HL-60 (cell line): ENCODE data around the gene RELN.

Experiments used
- POLR2AphosphoS5 ChIP-seq: IDR thresholded peaks from 2 replicates; pipeline ENCODE4 v1.6.1; 2012; ENCODE audit warnings: low read depth
- TF ChIP-seq, protein P1 (sequence below): IDR thresholded peaks from one replicate; pipeline ENCODE4 v1.5.1; 2011; ENCODE audit warnings: low read length, control low read depth, inconsistent platforms; ENCODE audit not compliant: insufficient read depth
- TF ChIP-seq, protein P2 (sequence below): IDR thresholded peaks from 2 replicates; pipeline ENCODE4 v1.6.1; 2012; ENCODE audit warnings: low read depth; ENCODE audit not compliant: insufficient replicate concordance

GRCh38 chr7:103871473-103871872, 118.0 kb downstream of the RELN start:
- TF ChIP-seq, protein P1, sequence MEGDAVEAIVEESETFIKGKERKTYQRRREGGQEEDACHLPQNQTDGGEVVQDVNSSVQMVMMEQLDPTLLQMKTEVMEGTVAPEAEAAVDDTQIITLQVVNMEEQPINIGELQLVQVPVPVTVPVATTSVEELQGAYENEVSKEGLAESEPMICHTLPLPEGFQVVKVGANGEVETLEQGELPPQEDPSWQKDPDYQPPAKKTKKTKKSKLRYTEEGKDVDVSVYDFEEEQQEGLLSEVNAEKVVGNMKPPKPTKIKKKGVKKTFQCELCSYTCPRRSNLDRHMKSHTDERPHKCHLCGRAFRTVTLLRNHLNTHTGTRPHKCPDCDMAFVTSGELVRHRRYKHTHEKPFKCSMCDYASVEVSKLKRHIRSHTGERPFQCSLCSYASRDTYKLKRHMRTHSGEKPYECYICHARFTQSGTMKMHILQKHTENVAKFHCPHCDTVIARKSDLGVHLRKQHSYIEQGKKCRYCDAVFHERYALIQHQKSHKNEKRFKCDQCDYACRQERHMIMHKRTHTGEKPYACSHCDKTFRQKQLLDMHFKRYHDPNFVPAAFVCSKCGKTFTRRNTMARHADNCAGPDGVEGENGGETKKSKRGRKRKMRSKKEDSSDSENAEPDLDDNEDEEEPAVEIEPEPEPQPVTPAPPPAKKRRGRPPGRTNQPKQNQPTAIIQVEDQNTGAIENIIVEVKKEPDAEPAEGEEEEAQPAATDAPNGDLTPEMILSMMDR: no peak
- no peak for TF ChIP-seq POLR2AphosphoS5
- TF ChIP-seq, protein P2, sequence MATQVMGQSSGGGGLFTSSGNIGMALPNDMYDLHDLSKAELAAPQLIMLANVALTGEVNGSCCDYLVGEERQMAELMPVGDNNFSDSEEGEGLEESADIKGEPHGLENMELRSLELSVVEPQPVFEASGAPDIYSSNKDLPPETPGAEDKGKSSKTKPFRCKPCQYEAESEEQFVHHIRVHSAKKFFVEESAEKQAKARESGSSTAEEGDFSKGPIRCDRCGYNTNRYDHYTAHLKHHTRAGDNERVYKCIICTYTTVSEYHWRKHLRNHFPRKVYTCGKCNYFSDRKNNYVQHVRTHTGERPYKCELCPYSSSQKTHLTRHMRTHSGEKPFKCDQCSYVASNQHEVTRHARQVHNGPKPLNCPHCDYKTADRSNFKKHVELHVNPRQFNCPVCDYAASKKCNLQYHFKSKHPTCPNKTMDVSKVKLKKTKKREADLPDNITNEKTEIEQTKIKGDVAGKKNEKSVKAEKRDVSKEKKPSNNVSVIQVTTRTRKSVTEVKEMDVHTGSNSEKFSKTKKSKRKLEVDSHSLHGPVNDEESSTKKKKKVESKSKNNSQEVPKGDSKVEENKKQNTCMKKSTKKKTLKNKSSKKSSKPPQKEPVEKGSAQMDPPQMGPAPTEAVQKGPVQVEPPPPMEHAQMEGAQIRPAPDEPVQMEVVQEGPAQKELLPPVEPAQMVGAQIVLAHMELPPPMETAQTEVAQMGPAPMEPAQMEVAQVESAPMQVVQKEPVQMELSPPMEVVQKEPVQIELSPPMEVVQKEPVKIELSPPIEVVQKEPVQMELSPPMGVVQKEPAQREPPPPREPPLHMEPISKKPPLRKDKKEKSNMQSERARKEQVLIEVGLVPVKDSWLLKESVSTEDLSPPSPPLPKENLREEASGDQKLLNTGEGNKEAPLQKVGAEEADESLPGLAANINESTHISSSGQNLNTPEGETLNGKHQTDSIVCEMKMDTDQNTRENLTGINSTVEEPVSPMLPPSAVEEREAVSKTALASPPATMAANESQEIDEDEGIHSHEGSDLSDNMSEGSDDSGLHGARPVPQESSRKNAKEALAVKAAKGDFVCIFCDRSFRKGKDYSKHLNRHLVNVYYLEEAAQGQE: no peak
